Measurements from ENCODE around the gene TUBA1C.
"Not testable (repeated sequence)": the region's sequence is repeated elsewhere in the genome, so short reads cannot be mapped to it uniquely, and the experiment has no call there.

The TUBA1C gene

GRCh38 chr12:49309386-49309785 is 44.5 kb downstream of the TUBA1C start:
- DNase-seq (ENCODE audit: low read depth, low spot score) = no peak

GRCh38 chr12:49310451-49311000 is 45.6 kb downstream of the TUBA1C start:
- DNase-seq (ENCODE audit: low read depth, low spot score) = not testable (repeated sequence)

GRCh38 chr12:49314811-49315210 is 49.9 kb downstream of the TUBA1C start:
- DNase-seq (ENCODE audit: low read depth, low spot score) = no peak

DNA sequence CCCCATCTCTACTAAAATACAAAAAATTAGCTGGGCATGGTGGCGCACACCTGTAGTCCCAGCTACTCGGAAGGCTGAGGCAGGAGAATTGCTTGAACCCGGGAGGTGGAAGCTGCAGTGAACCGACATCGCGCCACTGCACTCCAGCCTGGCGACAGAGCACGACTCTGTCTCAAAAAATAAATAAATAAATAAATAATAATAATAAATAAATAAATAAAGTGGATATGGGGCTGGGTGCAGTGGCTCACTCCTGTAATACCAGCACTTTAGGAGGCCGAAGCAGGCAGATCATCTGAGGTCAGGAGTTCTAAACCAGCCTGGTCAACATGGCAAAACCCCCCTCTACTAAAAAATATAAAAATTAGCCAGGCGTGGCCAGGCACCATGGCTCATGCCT is 52.2 kb downstream of the TUBA1C start:
- DNase-seq (ENCODE audit: low read depth, low spot score) = not testable (repeated sequence)

DNA sequence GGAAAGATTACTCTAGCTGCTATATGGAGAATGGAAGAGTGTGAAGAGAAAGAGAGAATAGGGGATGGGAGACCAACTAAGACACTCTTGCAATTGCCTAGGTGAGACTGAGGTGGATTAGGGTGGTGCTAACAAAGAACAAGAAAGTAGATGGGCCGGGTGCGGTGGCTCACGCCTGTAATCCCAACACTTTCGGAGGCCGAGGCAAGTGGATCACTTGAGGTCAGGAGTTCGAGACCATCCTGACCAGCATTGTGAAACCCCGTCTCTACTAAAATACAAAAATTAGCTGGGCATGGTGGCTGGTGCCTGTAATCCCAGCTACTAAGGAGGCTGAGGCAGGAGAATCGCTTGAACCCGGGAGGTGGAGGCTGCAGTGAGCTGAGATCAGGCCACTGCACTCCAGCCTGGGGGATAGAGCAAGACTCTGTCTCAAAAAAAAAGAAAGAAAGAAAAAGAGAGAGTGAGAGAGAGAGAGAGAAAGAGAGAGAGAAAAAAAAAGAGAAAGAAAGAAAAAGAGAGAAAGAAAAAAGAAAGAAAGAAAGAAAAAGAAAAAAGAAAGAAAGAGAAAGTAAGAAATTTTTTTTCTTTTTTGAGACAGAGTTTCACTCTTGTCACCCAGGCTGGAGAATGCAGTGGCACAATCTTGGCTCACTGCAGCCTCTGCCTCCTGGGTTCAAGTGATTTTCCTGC is 55.7 kb downstream of the TUBA1C start:
- not testable (repeated sequence) for DNase-seq (ENCODE audit: low read depth, low spot score)

- no peak for DNase-seq (ENCODE audit: low read depth, low spot score)
These were observed 57.5 kb downstream of the TUBA1C start for GRCh38 chr12:49322367-49322707.

DNA sequence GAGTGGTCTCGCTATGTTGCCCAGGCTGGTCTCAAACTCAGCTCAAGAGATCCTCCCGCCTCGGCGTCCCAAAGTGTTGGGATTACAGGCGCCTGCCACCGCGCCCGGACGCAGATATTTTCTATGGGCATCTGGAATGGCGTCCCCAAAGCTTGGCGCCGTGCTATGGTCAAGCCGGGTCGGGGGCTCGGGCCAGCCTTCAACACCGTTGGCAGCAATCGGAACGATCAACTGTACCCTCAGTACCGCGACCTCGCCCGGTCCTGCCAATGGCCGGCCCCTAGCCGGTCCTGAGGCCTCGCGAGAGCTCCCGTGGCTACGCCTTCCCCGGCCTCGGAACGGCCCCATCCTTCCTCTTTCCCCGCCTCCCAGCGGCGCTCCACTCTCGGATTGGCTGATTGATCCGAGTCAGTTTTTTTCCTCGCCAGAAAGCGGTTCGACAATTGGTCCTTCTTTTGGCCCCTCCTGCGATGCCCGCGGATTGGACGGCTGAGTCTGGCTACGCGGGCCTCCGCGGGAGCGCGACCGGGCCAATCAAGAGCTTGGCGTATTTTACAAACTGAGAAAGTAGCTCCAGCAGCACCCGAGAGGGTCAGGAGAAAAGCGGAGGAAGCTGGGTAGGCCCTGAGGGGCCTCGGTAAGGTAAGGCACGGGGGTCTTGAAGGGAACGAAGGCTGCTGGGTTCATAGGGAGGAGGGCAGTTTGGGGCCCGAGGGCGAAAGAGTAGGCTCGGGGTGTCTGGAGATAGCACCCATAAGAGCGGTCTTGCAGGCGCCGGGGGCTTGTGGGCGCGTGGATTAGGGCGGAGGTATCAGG is 58.0 kb downstream of the TUBA1C start, which contains the start of gene TROAP:
Gene TROAP (plus strand): TSS at position 548 of the 816 bp plus-strand sequence. CDS start 354 bp downstream, outside the sequence.
- peak; percentile 95 for DNase-seq (ENCODE audit: low read depth, low spot score)

DNA sequence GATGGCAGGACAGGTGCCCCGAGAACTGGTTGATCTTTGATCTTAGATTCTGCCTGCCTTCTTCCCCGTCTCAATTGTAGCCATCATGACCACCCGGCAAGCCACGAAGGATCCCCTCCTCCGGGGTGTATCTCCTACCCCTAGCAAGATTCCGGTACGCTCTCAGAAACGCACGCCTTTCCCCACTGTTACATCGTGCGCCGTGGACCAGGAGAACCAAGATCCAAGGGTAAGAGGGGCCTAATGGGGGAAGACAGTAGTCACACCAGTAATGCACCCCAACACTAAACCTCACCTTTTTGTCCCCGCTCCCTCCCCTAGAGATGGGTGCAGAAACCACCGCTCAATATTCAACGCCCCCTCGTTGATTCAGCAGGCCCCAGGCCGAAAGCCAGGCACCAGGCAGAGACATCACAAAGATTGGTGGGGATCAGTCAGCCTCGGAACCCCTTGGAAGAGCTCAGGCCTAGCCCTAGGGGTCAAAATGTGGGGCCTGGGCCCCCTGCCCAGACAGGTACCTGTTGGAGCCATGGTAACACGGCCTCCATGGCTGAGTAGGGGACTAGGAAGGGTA is 58.7 kb downstream of the TUBA1C start:
- DNase-seq (ENCODE audit: low read depth, low spot score) = no peak
